Type B pancreatic cell (in vitro differentiated cells): ENCODE measurements around the gene SLC12A3. TPM values are rescaled to one million over a fixed set of nuclear protein-coding genes. Genes with fewer than 3 reads are reported as not detected.

ENCODE experiments used
- DNase-seq: peaks from one replicate; pipeline ENCODE4 v3.0.0; 2021; ENCODE audit warnings: mixed read lengths; ENCODE audit not compliant: unreplicated experiment; ENCODE audit errors: extremely low spot score
- H3K27ac Mint-ChIP-seq: 2 replicates; pipeline ENCODE4 v1.8.0; 2021; ENCODE audit warnings: mild to moderate bottlenecking, mixed read lengths
- H3K27me3 Mint-ChIP-seq: 2 replicates; pipeline ENCODE4 v1.8.0; 2021; ENCODE audit warnings: mixed read lengths
- H3K36me3 Mint-ChIP-seq: 2 replicates; pipeline ENCODE4 v1.8.0; 2021; ENCODE audit warnings: mixed read lengths
- H3K4me1 Mint-ChIP-seq: one replicate; pipeline ENCODE4 v1.8.0; 2021; ENCODE audit warnings: mixed read lengths; ENCODE audit not compliant: unreplicated experiment
- H3K4me3 Mint-ChIP-seq: 2 replicates; pipeline ENCODE4 v1.8.0; 2021; ENCODE audit warnings: mild to moderate bottlenecking, mixed read lengths
- H3K9me3 Mint-ChIP-seq: 2 replicates; pipeline ENCODE4 v1.8.0; 2021; ENCODE audit warnings: mixed read lengths
- total RNA-seq: library from RNA; stranded (reverse); gene quantifications from 2 replicates; pipeline ENCODE4 v1.2.1, GENCODE V29; 2021; ENCODE audit warnings: low replicate concordance
- TF ChIP-seq, protein P1 (sequence below): fragments of 200-600 bp; sonication (generic); conservative IDR thresholded peaks from 2 replicates; pipeline ENCODE4 v1.5.0; 2021; ENCODE audit warnings: antibody characterized with exemption, mild to moderate bottlenecking

SLC12A3 gene
- total RNA-seq, 1 donor from 2014 or later, result 0.31 TPM

GRCh38 chr16:56824331-56824730 lies 40.7 kb upstream of the SLC12A3 start:
- H3K36me3 Mint-ChIP-seq, result peaks cover 14% of the 10 kb centered on the region
- H3K9me3 Mint-ChIP-seq, result no peaks in the 10 kb centered on the region
- no peak for DNase-seq
- no peak overlapping the region for H3K4me3 Mint-ChIP-seq
- H3K27ac Mint-ChIP-seq, result no peak overlapping the region
- no peaks in the 10 kb centered on the region for H3K27me3 Mint-ChIP-seq
- peaks cover 11% of the 10 kb centered on the region for H3K4me1 Mint-ChIP-seq
- TF ChIP-seq, protein P1, sequence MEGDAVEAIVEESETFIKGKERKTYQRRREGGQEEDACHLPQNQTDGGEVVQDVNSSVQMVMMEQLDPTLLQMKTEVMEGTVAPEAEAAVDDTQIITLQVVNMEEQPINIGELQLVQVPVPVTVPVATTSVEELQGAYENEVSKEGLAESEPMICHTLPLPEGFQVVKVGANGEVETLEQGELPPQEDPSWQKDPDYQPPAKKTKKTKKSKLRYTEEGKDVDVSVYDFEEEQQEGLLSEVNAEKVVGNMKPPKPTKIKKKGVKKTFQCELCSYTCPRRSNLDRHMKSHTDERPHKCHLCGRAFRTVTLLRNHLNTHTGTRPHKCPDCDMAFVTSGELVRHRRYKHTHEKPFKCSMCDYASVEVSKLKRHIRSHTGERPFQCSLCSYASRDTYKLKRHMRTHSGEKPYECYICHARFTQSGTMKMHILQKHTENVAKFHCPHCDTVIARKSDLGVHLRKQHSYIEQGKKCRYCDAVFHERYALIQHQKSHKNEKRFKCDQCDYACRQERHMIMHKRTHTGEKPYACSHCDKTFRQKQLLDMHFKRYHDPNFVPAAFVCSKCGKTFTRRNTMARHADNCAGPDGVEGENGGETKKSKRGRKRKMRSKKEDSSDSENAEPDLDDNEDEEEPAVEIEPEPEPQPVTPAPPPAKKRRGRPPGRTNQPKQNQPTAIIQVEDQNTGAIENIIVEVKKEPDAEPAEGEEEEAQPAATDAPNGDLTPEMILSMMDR, result peak; percentile 62

DNA sequence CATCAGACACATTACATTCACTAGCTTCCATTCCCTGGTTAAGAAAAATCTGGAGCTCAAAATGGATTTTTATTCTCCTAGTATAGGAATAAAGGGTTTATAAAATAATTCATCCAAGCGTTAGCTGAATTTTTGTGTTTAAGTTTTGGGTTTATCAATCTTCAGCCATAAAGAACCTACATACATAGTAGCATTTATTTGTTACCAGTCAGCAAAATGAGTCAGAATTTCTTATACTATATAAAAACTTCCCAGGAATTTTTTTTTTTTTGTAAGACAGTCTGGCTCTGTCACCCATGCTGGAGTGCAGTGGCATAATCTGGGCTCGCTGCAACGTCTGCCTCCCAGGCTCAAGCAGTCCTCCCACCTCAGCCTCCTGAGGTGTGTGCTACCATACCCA lies 40.2 kb upstream of the SLC12A3 start:
- Mint-ChIP-seq H3K4me1 (peaks cover 11% of the 10 kb centered on the region), H3K36me3 (peaks cover 12% of the 10 kb centered on the region), H3K9me3 (no peaks in the 10 kb centered on the region), H3K4me3 (no peak overlapping the region), H3K27me3 (no peaks in the 10 kb centered on the region), H3K27ac (no peak overlapping the region)
- TF ChIP-seq, protein P1, result no peak
- no peak for DNase-seq

GRCh38 chr16:56825826-56826225 lies 39.2 kb upstream of the SLC12A3 start:
- Mint-ChIP-seq H3K27me3 (no peaks in the 10 kb centered on the region), H3K4me3 (no peak overlapping the region), H3K27ac (no peak overlapping the region), H3K9me3 (no peaks in the 10 kb centered on the region), H3K4me1 (peaks cover 18% of the 10 kb centered on the region), H3K36me3 (peaks cover 14% of the 10 kb centered on the region)
- TF ChIP-seq, protein P1, result no peak
- DNase-seq, result no peak

- Mint-ChIP-seq H3K9me3 (no peaks in the 10 kb centered on the region), H3K27ac (no peak overlapping the region)
Measured at GRCh38 chr16:56828647-56829046, 36.4 kb upstream of the SLC12A3 start.

GRCh38 chr16:56830669-56831068 lies 34.3 kb upstream of the SLC12A3 start:
- H3K4me1 Mint-ChIP-seq, result peaks cover 7% of the 10 kb centered on the region

More at GRCh38 chr16:56828647-56829046, 36.4 kb upstream of the SLC12A3 start:
- Mint-ChIP-seq H3K4me3 (no peak overlapping the region), H3K27me3 (no peaks in the 10 kb centered on the region), H3K4me1 (peaks cover 8% of the 10 kb centered on the region), H3K36me3 (peaks cover 24% of the 10 kb centered on the region)
- no peak for DNase-seq
- TF ChIP-seq, protein P1, result no peak

More at GRCh38 chr16:56830669-56831068, 34.3 kb upstream of the SLC12A3 start:
- no peaks in the 10 kb centered on the region for H3K27me3 Mint-ChIP-seq
- DNase-seq, result no peak
- H3K27ac Mint-ChIP-seq, result no peak overlapping the region
- H3K9me3 Mint-ChIP-seq, result no peaks in the 10 kb centered on the region
- peaks cover 30% of the 10 kb centered on the region for H3K36me3 Mint-ChIP-seq
- H3K4me3 Mint-ChIP-seq, result no peak overlapping the region
- TF ChIP-seq, protein P1, result no peak
